ENCODE results near the gene IQSEC1. TPM values are rescaled to one million over a fixed set of nuclear protein-coding genes. Genes with fewer than 3 reads are reported as not detected.

Gene IQSEC1
- total and polyA plus RNA-seq, 2 of the 8 experiments (the other 6 are each of a cell fraction or from before 2014, with no cell fraction given): 6.8 to 28.8 TPM

GRCh38 chr3:12891985-12892839 is 181.0 kb downstream of the IQSEC1 start:
- TF ChIP-seq EGR1 (IDR thresholded peaks at IDR 0.05; ENCODE audit: borderline replicate concordance, low read depth, low read length): peak; percentile 99
- peak; percentile 32 to 92 (median 89) for TF ChIP-seq CTCF (IDR thresholded peaks at IDR 0.05; ENCODE audit: control extremely low read depth in 1 of 3, insufficient read depth in 1 of 3, low read depth in 1 of 3, low read length in 3 of 3)
- peak; percentile 98 to 99 for TF ChIP-seq RAD21 (IDR thresholded peaks at IDR 0.05 in 1 of 2, conservative IDR thresholded peaks at IDR 0.05 in 1 of 2; ENCODE audit: low read depth in 2 of 2, low read length in 2 of 2)
- no peak for TF ChIP-seq JUND (IDR thresholded peaks at IDR 0.05; ENCODE audit: low read length)
- no peak overlapping the region for H4K5ac ChIP-seq (ENCODE audit: insufficient read length, low read depth, low read length)
- no peak overlapping the region for H2BK120ac ChIP-seq (replicated peaks; ENCODE audit: low read depth, low read length)
- peaks cover 0 to 2% (median 0%) of the 10 kb centered on the region in 4 experiments; a peak in 2 of 7 replicates for H3K4me1 ChIP-seq (replicated peaks in 1 of 4; ENCODE audit: control insufficient read depth in 3 of 4, insufficient read depth in 4 of 4, low read length in 3 of 4)
- no peak overlapping the region for H3K4me2 ChIP-seq (ENCODE audit: insufficient read depth in 1 of 2, low read depth in 2 of 2, low read length in 2 of 2)
- no peaks in the 10 kb centered on the region for H3K79me2 ChIP-seq (ENCODE audit: control insufficient read depth in 1 of 2, insufficient read depth in 2 of 2, low read length in 2 of 2)
- H3K4me3 ChIP-seq (ENCODE audit: extremely low read depth in 1 of 4, insufficient read depth in 2 of 4, low read depth in 3 of 4, low read length in 4 of 4): no peak overlapping the region
- H3K79me1 ChIP-seq (ENCODE audit: low read depth, low read length): no peaks in the 10 kb centered on the region
- no peak overlapping the region for H3K27ac ChIP-seq (ENCODE audit: low read depth, low read length)
- no peak overlapping the region for H2BK12ac ChIP-seq (ENCODE audit: low read depth, low read length)
- CTCF ChIA-PET (ENCODE audit: partially characterized antibody): interaction anchor here (0.5 to 14.8 kb wide), 43 partner anchors 10 to 1400 kb away, joined by 3 to 353 read pairs (median 4); partner anchors contain the start of gene RPL32
- no peak overlapping the region for H3K4ac ChIP-seq (replicated peaks; ENCODE audit: insufficient read length, low read depth, low read length)
- no peak overlapping the region for H2AK5ac ChIP-seq (ENCODE audit: low read depth, low read length)
- FAIRE-seq: peak; percentile 24
- H2AFZ ChIP-seq (ENCODE audit: low read length): no peak overlapping the region
- H2BK20ac ChIP-seq (ENCODE audit: low read length): no peak overlapping the region
- POLR2A ChIA-PET (ENCODE audit: partially characterized antibody): interaction anchor here (0.6 to 2.5 kb wide), 4 partner anchors 13 to 57 kb away, joined by 3 to 24 read pairs (median 4); partner anchors contain the start of gene RPL32
- no peak overlapping the region for H2BK15ac ChIP-seq (ENCODE audit: low read length)
- no peak overlapping the region for H3K56ac ChIP-seq (replicated peaks; ENCODE audit: insufficient read length, low read depth, low read length)
- no peak overlapping the region for H3K18ac ChIP-seq (ENCODE audit: extremely low read depth, low read length)
- H4K8ac ChIP-seq (ENCODE audit: extremely low read depth, insufficient read depth, low read length): no peak overlapping the region
- H3K9me3 ChIP-seq (ENCODE audit: insufficient read depth in 2 of 2, low read depth in 1 of 2, low read length in 1 of 2): no peaks in the 10 kb centered on the region
- no peaks in the 10 kb centered on the region for H3K23me2 ChIP-seq (ENCODE audit: low read depth, low read length)
- peaks cover 0 to under 1% of the 10 kb centered on the region in 2 experiments for H4K20me1 ChIP-seq (replicated peaks in 1 of 2; ENCODE audit: control insufficient read depth in 1 of 2, insufficient read depth in 2 of 2, low read length in 2 of 2)
- DNase-seq (ENCODE audit: low read depth in 1 of 2, low spot score in 2 of 2): peak in 1 of 2 experiments; percentile 70
- no peak overlapping the region for H4K91ac ChIP-seq (replicated peaks; ENCODE audit: insufficient read length, low read length)
- WGBS, 2 experiments (ENCODE audit: extremely low coverage in 1 of 2, insufficient coverage in 1 of 2, insufficient read length in 1 of 2, insufficient replicate concordance in 2 of 2, low coverage in 1 of 2, low lambda C conversion rate in 2 of 2, missing lambda C conversion rate in 1 of 2): 28% methylated on average over 11 of the region's 16 CpGs; no CpG with 5 or more reads in 1 of the 2 experiments
- H3K9ac ChIP-seq (replicated peaks in 1 of 4; ENCODE audit: extremely low read depth in 1 of 4, low read depth in 3 of 4, low read length in 3 of 4): no peak overlapping the region
- no peak overlapping the region for H3K14ac ChIP-seq (ENCODE audit: insufficient read length)
- H2BK5ac ChIP-seq (ENCODE audit: low read depth, low read length): no peak overlapping the region
- H3K23ac ChIP-seq (ENCODE audit: insufficient read length): no peak overlapping the region
- H3K27me3 ChIP-seq (replicated peaks in 1 of 4; ENCODE audit: control insufficient read depth in 3 of 4, extremely low read depth in 1 of 4, insufficient read depth in 3 of 4, low read length in 3 of 4): peaks cover 0 to 9% (median 1%) of the 10 kb centered on the region in 4 experiments; a peak in 4 of 7 replicates
- H3K36me3 ChIP-seq (ENCODE audit: control insufficient read depth in 2 of 4, insufficient read depth in 4 of 4, low read length in 3 of 4): no peaks in the 10 kb centered on the region; a peak in 1 of 8 replicates
